K562 (cell line): ENCODE measurements around the gene MT4. TPM values are rescaled to one million over a fixed set of nuclear protein-coding genes. Genes with fewer than 3 reads are reported as not detected.

Experiments used
- ARNT ChIP-seq, 2 experiments: fragments of 450-650 bp; IDR thresholded peaks; 2 replicates each; pipeline ENCODE4 v1.6.1; 2016; ENCODE audit warnings: mild to moderate bottlenecking in 1 of 2
- CBX8 ChIP-seq: fragments of 200-600 bp; sonication (generic); IDR thresholded peaks from 2 replicates; pipeline ENCODE4 v1.6.1; 2012; ENCODE audit warnings: borderline replicate concordance, mixed run types, low read depth, mild to moderate bottlenecking, moderate library complexity, mixed read lengths, low read length, control low read depth, inconsistent platforms; ENCODE audit not compliant: poor library complexity, severe bottlenecking; ENCODE audit errors: extremely low read depth
- ELF2 ChIP-seq: fragments of 250-450 bp; sonication (Bioruptor Pico); IDR thresholded peaks from 2 replicates; pipeline ENCODE4 v1.5.0; 2021; ENCODE audit warnings: mild to moderate bottlenecking
- ETV5 ChIP-seq: sonication (generic); formaldehyde crosslinking; IDR thresholded peaks from 2 replicates; pipeline ENCODE4 v1.4.0; 2020; ENCODE audit warnings: low read depth, mild to moderate bottlenecking, missing genetic modification reagents
- FIP1L1 ChIP-seq: fragments of 200-400 bp; formaldehyde crosslinking; IDR thresholded peaks from 2 replicates; pipeline ENCODE4 v1.6.1; 2018; ENCODE audit warnings: mild to moderate bottlenecking, low read depth, low read length; ENCODE audit not compliant: poor library complexity, severe bottlenecking
- KLF1 ChIP-seq: fragments of 450-650 bp; IDR thresholded peaks from 2 replicates; pipeline ENCODE4 v1.6.1; 2016; ENCODE audit warnings: missing genetic modification characterization, missing compliant biosample characterization
- MAFK ChIP-seq: IDR thresholded peaks from 2 replicates; pipeline ENCODE4 v1.6.1; 2011; ENCODE audit warnings: low read length, improper control_type of control experiment
- PHB ChIP-seq: fragments of 250-450 bp; sonication (Bioruptor Pico); IDR thresholded peaks from 2 replicates; pipeline ENCODE4 v1.5.0; 2021
- RFX7 ChIP-seq: fragments of 250-450 bp; sonication (Bioruptor Pico); IDR thresholded peaks from 2 replicates; pipeline ENCODE4 v1.5.1; 2021; ENCODE audit warnings: mild to moderate bottlenecking
- SP2 ChIP-seq: IDR thresholded peaks from 2 replicates; pipeline ENCODE4 v1.6.1; 2011; ENCODE audit warnings: mild to moderate bottlenecking, low read depth, low read length, moderate library complexity; ENCODE audit not compliant: poor library complexity, severe bottlenecking; ENCODE audit errors: extremely low read depth
- TRIM24 ChIP-seq, 2 experiments: fragments of 450-650 bp; IDR thresholded peaks; 2 replicates each; pipeline ENCODE4 v1.6.1; 2016
- ZNF699 ChIP-seq: fragments of 250-450 bp; sonication (Bioruptor Pico); IDR thresholded peaks from 2 replicates; pipeline ENCODE4 v1.8.0; 2021; ENCODE audit warnings: mild to moderate bottlenecking, moderate library complexity; ENCODE audit not compliant: insufficient replicate concordance
- polyA plus RNA-seq, 8 experiments: library from polyadenylated mRNA; depleted of rRNA in 4 of 8; stranded (reverse) in 5 of 8; unstranded in 3 of 8; fragments of >200 nt; fragmentation: Nextera tagmentation in 2 of 8; fragmentation: Illumina TruSeq in 1 of 8; extraction: Ambion mirVana in 2 of 8; extraction: Trizol in 1 of 8; gene quantifications; 2 replicates each; pipeline versions ENCODE4 v1.2.1 to v1.2.3, GENCODE V29; 2011 to 2014; ENCODE audit warnings: inconsistent platforms in 1 of 8, missing spikeins in 1 of 8
- total RNA-seq, 7 experiments: library from RNA; depleted of rRNA in 6 of 7; stranded (reverse); fragments of >200 nt in 6 of 7; fragmentation: Illumina TruSeq in 2 of 7; extraction: Trizol in 2 of 7; gene quantifications; 2 replicates each; pipeline versions ENCODE4 v1.2.1 to v1.2.3, GENCODE V29; 2011 to 2021; ENCODE audit warnings: low replicate concordance in 1 of 7
- TF ChIP-seq, protein P1 (sequence below): fragments of 200-600 bp; sonication (generic); IDR thresholded peaks from one replicate; pipeline ENCODE4 v1.6.1; 2012; ENCODE audit warnings: mild to moderate bottlenecking, low read depth, low read length, inconsistent platforms
- TF ChIP-seq, protein P2 (sequence below): sonication (generic); formaldehyde crosslinking; IDR thresholded peaks from 2 replicates; pipeline ENCODE4 v1.5.0; 2020; ENCODE audit warnings: missing genetic modification reagents
- TF ChIP-seq, protein P3 (sequence below): fragments of 450-650 bp; IDR thresholded peaks from 2 replicates; pipeline ENCODE4 v1.6.1; 2016

The MT4 gene
- total and polyA plus RNA-seq, 9 of the 15 experiments (the other 6 are each of a cell fraction or from before 2014, with no cell fraction given), result not detected

DNA sequence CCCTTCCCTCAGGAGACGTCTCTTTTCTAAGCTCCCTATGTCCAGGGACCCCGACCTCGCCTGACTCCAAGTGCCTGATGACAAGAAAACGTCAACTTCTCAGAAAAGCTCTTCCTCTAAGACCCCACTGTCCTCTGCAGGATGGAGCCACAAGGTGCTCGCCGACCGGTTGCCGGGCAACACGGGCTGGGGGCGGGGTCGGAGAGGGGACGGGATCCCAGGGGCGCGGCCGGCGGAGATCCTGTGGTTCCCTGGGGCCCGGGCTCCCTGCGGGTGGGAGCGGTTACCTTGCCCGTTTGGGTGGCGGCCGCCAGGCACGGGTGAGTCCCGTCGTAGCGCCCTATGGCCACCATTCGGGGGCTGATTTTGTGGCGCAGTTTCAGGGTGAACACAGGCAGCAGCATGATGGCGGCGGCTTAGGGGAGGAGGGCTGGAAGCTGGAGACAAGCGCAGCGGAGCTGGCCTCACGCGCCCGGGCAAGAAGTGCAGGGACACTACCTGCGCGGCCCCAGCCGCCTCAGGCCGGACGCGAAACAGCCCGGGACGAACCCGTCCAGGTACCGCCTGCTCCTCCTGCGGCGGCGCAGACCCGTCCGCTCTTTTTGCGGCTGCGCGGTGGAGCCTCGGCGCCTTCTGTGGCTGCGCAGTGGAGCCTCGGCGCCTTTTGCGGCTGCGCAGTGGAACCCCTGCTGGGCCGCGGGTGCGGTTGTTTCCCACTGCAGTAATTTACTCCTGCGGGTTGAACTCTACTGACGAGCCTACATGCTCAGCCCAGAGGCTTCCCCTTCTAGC lies 45.2 kb upstream of the MT4 start, which contains the start of gene BBS2 (continued):
- TF ChIP-seq, protein P1, sequence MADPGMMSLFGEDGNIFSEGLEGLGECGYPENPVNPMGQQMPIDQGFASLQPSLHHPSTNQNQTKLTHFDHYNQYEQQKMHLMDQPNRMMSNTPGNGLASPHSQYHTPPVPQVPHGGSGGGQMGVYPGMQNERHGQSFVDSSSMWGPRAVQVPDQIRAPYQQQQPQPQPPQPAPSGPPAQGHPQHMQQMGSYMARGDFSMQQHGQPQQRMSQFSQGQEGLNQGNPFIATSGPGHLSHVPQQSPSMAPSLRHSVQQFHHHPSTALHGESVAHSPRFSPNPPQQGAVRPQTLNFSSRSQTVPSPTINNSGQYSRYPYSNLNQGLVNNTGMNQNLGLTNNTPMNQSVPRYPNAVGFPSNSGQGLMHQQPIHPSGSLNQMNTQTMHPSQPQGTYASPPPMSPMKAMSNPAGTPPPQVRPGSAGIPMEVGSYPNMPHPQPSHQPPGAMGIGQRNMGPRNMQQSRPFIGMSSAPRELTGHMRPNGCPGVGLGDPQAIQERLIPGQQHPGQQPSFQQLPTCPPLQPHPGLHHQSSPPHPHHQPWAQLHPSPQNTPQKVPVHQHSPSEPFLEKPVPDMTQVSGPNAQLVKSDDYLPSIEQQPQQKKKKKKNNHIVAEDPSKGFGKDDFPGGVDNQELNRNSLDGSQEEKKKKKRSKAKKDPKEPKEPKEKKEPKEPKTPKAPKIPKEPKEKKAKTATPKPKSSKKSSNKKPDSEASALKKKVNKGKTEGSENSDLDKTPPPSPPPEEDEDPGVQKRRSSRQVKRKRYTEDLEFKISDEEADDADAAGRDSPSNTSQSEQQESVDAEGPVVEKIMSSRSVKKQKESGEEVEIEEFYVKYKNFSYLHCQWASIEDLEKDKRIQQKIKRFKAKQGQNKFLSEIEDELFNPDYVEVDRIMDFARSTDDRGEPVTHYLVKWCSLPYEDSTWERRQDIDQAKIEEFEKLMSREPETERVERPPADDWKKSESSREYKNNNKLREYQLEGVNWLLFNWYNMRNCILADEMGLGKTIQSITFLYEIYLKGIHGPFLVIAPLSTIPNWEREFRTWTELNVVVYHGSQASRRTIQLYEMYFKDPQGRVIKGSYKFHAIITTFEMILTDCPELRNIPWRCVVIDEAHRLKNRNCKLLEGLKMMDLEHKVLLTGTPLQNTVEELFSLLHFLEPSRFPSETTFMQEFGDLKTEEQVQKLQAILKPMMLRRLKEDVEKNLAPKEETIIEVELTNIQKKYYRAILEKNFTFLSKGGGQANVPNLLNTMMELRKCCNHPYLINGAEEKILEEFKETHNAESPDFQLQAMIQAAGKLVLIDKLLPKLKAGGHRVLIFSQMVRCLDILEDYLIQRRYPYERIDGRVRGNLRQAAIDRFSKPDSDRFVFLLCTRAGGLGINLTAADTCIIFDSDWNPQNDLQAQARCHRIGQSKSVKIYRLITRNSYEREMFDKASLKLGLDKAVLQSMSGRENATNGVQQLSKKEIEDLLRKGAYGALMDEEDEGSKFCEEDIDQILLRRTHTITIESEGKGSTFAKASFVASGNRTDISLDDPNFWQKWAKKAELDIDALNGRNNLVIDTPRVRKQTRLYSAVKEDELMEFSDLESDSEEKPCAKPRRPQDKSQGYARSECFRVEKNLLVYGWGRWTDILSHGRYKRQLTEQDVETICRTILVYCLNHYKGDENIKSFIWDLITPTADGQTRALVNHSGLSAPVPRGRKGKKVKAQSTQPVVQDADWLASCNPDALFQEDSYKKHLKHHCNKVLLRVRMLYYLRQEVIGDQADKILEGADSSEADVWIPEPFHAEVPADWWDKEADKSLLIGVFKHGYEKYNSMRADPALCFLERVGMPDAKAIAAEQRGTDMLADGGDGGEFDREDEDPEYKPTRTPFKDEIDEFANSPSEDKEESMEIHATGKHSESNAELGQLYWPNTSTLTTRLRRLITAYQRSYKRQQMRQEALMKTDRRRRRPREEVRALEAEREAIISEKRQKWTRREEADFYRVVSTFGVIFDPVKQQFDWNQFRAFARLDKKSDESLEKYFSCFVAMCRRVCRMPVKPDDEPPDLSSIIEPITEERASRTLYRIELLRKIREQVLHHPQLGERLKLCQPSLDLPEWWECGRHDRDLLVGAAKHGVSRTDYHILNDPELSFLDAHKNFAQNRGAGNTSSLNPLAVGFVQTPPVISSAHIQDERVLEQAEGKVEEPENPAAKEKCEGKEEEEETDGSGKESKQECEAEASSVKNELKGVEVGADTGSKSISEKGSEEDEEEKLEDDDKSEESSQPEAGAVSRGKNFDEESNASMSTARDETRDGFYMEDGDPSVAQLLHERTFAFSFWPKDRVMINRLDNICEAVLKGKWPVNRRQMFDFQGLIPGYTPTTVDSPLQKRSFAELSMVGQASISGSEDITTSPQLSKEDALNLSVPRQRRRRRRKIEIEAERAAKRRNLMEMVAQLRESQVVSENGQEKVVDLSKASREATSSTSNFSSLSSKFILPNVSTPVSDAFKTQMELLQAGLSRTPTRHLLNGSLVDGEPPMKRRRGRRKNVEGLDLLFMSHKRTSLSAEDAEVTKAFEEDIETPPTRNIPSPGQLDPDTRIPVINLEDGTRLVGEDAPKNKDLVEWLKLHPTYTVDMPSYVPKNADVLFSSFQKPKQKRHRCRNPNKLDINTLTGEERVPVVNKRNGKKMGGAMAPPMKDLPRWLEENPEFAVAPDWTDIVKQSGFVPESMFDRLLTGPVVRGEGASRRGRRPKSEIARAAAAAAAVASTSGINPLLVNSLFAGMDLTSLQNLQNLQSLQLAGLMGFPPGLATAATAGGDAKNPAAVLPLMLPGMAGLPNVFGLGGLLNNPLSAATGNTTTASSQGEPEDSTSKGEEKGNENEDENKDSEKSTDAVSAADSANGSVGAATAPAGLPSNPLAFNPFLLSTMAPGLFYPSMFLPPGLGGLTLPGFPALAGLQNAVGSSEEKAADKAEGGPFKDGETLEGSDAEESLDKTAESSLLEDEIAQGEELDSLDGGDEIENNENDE, result no peak
- TF ChIP-seq FIP1L1 (no peak), ETV5 (CRISPR knock-in tag) (no peak), MAFK (no peak), PHB (CRISPR knock-in tag) (no peak), TRIM24 (IDR thresholded peaks at IDR 0.05) (no peak), ZNF699 (CRISPR knock-in tag) (no peak), KLF1 (tag) (peak; percentile 78), CBX8 (no peak), ELF2 (CRISPR knock-in tag) (no peak), ARNT (IDR thresholded peaks at IDR 0.05) (no peak), RFX7 (CRISPR knock-in tag) (no peak), SP2 (no peak)
- TF ChIP-seq, protein P2, sequence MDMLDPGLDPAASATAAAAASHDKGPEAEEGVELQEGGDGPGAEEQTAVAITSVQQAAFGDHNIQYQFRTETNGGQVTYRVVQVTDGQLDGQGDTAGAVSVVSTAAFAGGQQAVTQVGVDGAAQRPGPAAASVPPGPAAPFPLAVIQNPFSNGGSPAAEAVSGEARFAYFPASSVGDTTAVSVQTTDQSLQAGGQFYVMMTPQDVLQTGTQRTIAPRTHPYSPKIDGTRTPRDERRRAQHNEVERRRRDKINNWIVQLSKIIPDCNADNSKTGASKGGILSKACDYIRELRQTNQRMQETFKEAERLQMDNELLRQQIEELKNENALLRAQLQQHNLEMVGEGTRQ, result no peak
- TF ChIP-seq, protein P3, sequence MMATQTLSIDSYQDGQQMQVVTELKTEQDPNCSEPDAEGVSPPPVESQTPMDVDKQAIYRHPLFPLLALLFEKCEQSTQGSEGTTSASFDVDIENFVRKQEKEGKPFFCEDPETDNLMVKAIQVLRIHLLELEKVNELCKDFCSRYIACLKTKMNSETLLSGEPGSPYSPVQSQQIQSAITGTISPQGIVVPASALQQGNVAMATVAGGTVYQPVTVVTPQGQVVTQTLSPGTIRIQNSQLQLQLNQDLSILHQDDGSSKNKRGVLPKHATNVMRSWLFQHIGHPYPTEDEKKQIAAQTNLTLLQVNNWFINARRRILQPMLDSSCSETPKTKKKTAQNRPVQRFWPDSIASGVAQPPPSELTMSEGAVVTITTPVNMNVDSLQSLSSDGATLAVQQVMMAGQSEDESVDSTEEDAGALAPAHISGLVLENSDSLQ, result no peak
